AG10803 (cell line): ENCODE data around the gene DAAM2.

Experiments used
- DNase-seq: peaks from one replicate; pipeline ENCODE4 v3.0.0; 2010; ENCODE audit warnings: low read depth
- H3K4me3 ChIP-seq: 2 replicates; pipeline ENCODE4 v1.5.1; 2011; ENCODE audit warnings: mild to moderate bottlenecking, low read length, control low read depth
- TF ChIP-seq, protein P1 (sequence below): conservative IDR thresholded peaks from 2 replicates; pipeline ENCODE4 v1.5.1; 2011; ENCODE audit warnings: mild to moderate bottlenecking, low read length, control low read depth, inconsistent platforms

The DAAM2 gene

DNA sequence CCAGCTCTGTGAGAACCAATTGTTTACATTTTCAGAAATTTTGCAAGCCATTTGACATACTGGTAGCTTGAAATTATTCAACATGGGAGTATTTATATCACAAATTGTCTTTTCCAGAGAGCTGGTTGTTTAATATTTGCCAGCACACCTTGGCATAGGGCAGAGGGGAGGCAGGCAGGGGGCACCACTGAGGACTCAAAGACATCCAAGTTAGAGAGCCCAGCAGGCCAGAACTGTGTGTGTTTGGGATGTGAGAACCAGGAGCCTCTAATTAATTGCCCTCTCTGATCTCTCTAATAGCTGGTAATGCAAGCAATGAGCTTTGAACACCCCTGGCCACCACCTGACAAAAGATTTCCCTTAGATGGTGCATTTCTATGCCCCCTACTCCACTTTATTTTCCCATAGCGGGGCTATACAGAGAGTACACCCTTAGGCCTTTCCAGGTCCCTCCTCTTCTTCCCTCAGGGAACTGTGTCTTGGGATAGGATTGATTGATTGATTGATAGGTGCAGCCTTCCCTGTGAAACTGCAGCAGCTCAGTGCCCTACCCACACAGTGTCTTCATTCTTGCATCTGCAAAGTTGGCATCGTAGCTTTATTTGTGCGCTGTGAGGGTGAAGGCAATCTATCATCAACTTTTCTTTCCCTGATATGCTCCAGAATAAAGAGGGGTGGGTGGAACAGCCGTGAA lies 112.9 kb downstream of the DAAM2 start:
- TF ChIP-seq, protein P1, sequence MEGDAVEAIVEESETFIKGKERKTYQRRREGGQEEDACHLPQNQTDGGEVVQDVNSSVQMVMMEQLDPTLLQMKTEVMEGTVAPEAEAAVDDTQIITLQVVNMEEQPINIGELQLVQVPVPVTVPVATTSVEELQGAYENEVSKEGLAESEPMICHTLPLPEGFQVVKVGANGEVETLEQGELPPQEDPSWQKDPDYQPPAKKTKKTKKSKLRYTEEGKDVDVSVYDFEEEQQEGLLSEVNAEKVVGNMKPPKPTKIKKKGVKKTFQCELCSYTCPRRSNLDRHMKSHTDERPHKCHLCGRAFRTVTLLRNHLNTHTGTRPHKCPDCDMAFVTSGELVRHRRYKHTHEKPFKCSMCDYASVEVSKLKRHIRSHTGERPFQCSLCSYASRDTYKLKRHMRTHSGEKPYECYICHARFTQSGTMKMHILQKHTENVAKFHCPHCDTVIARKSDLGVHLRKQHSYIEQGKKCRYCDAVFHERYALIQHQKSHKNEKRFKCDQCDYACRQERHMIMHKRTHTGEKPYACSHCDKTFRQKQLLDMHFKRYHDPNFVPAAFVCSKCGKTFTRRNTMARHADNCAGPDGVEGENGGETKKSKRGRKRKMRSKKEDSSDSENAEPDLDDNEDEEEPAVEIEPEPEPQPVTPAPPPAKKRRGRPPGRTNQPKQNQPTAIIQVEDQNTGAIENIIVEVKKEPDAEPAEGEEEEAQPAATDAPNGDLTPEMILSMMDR: no peak
- no peak for DNase-seq
- H3K4me3 ChIP-seq: no peak overlapping the region

DNA sequence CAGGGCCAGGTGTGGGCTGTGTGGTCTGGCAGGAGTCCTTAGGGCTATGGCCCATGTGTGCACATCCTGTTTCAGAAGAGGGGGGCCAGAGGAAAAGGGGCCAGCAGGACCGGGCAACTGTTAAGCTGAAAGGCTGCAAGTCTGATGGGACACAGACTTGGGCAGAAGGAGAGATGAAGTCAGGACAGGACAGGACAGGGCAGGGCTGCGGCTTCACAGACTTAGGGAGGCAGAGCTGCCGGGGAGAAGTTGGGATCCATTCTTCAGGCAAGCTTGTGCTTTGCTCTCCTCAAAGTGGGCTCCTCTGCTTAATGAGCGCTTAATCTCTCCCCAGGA lies 113.4 kb downstream of the DAAM2 start:
- TF ChIP-seq, protein P1: no peak
- no peak for DNase-seq
- H3K4me3 ChIP-seq: no peak overlapping the region

DNA sequence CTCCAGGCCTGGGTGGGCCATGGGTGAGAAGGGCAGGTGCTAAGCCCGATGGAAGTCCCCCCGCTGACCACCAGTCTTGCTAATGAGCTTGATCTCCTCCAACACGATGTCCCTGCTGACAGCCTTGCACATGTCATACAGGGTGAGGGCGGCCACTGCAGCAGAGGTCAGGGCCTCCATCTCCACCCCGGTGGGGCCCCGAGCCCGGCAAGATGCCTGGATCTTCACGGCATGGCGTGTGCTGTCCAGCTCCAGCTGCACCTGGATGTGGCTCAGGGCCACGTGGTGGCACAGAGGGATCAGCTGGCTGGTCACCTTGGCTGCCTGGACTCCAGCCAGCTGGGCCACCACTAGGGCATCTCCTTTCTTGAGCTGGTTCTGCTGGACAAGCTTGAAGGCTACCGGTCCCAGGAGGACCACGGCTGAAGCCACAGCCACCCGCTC lies 114.2 kb downstream of the DAAM2 start:
- DNase-seq: no peak
- no peak overlapping the region for H3K4me3 ChIP-seq
- TF ChIP-seq, protein P1: no peak

DNA sequence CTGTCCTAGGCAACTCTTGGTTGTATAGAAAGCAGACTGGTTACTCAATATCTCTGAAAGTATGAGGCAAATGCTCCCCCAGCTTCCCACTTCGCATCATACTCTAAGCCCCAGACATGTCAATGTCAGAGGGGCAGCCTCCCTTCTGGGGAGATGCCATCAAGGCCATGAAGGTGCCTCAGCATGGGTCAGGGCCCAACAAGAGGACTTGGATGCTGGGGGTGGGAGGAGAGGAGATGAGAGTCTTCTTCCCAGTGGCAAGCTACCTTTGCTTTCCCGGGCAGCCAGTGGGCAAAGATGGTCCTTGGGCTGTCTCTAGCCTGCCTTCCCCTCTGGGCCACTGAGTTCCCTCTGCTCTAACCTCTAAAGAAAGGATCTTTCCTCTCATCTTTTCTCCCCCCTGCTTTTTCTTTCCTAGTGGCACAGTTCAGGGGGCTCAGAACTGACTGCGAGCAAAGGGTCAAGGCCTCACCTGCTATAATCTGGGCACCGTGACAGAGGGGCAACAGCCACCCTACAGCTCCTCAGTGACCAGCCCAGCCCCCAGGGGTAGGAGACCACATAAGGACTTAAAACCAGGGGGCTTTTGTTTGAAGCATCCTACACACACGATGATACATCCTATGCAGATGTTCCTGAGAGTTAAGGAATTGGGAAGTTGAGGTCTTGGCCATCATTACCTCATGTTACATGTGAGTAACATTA lies 115.8 kb downstream of the DAAM2 start:
- TF ChIP-seq, protein P1: no peak
- DNase-seq: no peak

DNA sequence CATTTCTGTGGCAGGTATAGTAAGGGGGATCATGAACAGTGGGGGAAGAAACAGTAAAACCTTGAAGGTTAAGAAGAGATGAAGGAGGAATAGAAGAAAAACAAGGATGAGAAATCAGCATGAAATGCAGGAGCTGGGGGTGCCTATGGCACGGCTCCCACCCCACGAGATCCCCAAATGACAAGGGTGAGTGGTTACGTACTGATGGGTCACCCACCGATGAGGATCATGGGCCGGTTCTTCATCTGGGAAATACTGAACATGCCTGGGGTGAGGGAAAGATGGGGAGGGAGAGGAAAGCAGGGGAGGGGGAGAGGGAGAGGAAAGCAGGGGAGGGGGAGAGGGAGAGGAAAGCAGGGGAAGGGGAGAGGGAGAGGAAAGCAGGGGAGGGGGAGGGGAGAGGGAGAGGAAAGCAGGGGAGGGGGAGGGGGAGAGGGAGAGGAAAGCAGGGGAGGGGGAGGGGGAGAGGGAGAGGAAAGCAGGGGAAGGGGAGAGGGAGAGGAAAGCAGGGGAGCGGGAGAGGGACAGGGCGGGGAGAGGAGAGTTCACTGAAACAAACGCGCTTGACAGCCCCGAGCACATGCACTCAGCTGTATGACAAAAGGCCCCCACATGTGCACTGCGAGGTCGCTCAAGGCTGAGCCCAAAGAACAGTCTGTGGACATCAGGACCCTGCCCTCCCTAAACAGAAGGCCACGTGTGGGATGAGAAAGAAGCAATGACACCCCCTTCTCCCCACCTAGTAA lies 116.8 kb downstream of the DAAM2 start:
- no peak for DNase-seq
- H3K4me3 ChIP-seq: no peak overlapping the region
- TF ChIP-seq, protein P1: no peak

More for the DNA sequence above, 115.8 kb downstream of the DAAM2 start:
- no peak overlapping the region for H3K4me3 ChIP-seq

DNA sequence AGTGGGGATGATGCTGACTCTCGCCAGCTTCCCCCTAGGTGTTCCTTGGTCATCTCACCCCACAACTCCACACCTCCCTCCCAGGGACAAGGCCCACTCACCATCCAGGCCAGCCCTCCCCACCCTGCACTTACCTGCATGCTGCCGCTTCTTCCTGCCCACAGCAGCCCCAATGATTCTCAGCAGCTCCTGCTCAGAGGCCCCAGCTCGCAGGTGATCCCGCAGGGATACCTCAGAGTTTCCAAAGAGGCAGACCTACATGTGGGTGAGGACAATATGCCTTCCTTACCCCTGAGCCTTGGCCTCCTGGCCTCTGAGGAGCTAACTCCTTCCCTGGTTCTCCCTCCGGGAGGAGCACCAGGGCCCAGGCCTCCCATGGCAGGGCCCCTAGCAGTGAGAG lies 117.5 kb downstream of the DAAM2 start:
- no peak overlapping the region for H3K4me3 ChIP-seq
- DNase-seq: no peak
- TF ChIP-seq, protein P1: no peak

DNA sequence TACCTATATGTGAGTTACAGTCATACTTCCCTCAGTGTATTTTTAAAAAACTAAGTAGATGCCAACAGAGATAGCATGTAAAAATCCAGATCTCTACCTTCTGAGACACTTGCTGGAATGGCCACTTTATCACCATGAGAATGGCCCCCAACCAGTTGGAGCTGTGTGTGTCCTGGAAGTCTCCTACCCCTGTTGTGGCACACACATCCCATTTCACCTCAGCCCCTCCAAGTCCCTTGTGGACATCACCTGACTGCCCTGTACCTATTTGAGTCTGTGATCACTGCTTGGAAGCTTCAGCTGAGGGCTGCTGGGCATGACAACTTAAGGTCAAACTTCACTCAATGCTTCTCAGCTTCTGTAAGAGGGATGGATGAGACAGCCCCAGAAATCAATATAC lies 118.0 kb downstream of the DAAM2 start:
- TF ChIP-seq, protein P1: no peak
- no peak for DNase-seq
- H3K4me3 ChIP-seq: no peak overlapping the region
